HG02870 (cell line): ENCODE data around the gene DISP2.

Source experiments
- ATAC-seq: cut with Tn5 transposase; IDR thresholded peaks from one replicate; pipeline ENCODE4 v1.9.1; 2021; ENCODE audit warnings: mild to moderate bottlenecking, moderate library complexity; ENCODE audit not compliant: unreplicated experiment

DISP2 gene

DNA sequence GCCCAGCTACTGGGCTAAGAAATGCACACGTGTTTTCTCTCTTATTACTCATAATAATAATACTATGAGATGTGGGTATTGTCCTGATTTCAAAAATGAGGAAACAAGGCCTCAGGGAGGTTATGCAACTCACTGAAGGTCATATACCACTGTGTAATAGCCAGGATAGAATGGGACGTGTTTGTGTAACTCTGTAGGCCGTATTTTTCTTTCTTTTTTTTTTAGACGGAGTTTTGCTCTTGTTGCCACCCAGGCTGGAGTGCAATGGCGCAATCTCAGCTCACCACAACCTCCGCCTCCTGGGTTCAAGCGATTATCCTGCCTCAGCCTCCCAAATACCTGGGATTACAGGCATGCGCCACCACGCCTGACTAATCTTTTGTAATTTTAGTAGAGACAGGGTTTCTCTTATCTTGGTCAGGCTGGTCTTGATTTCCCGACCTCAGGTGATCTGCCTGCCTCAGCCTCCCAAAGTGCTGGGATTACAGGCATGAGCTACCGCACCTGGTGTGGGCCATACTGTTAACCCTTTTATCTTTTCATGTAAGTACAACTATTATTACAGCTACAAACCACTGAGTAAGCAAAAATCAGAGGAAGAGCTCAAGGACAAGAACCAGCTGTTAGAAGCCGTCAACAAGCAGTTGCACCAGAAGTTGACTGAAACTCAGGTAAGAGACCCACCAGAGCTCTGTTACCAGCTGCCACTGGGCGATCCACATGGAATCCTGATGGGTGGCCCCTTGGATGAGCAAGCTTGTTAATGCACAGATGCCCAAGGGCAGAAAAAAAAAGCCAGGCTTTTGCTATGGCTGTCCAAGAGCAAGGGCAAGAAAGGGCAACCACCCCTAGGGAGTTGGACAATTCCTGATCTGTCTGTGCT is 31.2 kb downstream of the DISP2 start:
- no peak for ATAC-seq

DNA sequence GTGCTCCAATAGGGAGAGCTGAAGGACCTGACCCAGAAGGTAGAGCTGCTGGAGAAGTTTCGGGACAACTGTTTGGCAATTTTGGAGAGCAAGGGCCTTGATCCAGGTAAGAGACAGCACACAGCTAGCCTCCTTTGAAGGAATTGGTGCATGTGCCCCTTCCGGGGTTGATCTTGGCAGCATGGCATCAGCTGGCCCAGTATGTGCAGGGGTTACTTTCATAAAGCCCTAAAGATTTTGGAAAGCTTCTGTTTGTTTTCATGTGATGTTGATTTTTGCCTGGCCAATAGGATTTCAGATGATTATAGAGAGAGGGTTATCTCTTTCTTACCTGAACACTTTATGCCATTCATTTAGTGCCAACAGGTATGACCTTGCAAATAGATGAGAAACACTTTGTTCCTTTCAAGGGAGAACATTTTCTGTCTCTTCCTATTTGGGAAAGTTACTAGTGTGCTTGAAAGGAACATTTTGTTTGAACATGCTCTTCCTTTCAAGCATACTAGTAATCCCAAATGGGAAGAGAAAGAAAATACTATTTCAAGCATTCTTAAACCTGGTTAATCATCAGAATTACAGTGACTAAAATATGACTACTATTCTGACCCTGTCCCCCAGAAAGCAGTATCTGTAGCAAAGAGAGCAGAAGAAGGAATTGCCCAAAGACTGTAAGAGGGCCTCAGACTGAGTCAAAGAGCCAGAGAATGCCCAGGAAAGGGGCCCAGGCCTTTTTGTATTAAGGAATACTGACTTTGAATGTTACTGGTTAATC is 32.0 kb downstream of the DISP2 start:
- ATAC-seq: no peak

GRCh38 chr15:40392986-40393948 is 35.2 kb downstream of the DISP2 start:
- no peak for ATAC-seq

GRCh38 chr15:40397688-40398412 is 39.8 kb downstream of the DISP2 start:
- ATAC-seq: no peak

DNA sequence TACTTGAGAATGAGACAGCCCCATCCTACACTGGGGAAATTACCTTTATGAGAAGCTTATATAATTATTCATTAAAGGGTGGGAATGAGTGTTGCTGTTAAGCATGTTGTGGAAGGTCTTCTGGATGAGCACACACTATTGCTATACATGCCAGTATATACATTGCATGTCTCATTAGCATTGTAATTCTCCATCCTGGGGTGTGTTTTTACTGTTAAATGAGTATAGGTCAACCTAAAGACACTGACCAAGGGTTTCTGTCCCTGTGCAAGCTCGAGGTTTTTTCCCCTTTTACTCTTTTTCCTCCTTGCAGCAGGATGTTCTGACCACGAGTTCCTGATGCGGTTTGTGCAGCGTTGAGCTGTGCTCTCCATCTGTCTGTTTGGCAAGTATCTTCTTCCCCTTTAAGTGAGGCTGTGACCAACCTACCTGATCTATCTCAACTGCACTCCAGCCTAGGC is 40.4 kb downstream of the DISP2 start:
- peak; percentile 89 for ATAC-seq

DNA sequence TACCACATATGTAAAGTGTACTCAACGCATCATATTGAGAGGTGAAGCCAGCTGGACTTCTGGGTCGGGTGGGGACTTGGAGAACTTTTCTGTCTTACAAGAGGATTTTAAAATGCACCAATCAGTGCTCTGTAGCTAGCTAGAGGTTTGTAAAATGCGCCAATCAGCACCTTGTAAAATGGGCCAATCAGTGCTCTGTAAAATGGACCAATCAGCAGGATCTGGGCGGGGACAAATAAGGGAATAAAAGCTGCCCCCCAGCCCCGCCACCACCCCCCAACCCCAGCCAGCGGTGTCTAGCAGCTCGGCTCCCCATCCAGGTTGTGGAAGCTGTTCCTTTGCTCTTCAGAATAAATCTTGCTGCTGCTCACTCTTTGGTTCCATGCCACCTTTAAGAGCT is 41.4 kb downstream of the DISP2 start:
- no peak for ATAC-seq

DNA sequence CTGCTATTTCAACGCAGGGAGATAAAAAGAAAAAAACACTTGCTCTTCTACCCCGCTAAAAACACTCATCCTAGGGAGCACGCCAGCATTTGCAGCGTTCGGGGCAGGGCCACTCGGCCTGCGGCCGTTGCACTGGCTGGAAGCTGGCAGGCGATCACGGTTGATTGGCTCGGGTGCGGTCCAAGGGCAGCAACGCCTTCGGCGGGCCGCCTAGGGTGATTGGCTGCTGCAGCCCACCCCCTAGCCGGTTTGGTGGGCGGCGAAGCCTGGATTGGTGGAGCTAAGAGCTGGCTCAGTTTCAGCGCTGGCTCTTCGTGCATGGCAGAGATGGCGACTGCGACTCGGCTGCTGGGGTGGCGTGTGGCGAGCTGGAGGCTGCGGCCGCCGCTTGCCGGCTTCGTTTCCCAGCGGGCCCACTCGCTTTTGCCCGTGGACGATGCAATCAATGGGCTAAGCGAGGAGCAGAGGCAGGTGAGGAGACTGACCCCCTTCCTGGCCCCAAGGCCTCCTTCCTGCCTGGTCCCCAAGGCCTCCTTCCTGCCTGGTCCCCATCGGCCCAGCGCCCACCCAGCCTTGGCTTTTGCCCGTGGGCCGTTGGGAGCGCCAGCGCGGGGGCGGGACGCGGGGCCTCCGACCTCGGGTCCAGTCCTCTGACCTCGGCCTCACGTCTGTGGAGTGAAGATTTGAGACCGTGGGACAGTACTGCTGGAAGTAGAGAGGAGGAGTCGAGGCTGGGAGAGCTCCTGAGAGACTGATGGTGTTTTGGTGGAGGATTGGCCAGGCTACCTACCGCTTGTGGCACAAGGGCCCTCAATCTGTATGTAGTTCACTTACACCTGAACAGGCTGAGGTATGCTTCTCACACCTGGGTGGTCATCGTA is 47.7 kb downstream of the DISP2 start, which contains the start of gene IVD:
TSS of gene IVD (plus strand) at position 295 of the 881 bp plus-strand sequence. CDS start at position 328, 33 bp downstream.
- peak; percentile 69 for ATAC-seq

DNA sequence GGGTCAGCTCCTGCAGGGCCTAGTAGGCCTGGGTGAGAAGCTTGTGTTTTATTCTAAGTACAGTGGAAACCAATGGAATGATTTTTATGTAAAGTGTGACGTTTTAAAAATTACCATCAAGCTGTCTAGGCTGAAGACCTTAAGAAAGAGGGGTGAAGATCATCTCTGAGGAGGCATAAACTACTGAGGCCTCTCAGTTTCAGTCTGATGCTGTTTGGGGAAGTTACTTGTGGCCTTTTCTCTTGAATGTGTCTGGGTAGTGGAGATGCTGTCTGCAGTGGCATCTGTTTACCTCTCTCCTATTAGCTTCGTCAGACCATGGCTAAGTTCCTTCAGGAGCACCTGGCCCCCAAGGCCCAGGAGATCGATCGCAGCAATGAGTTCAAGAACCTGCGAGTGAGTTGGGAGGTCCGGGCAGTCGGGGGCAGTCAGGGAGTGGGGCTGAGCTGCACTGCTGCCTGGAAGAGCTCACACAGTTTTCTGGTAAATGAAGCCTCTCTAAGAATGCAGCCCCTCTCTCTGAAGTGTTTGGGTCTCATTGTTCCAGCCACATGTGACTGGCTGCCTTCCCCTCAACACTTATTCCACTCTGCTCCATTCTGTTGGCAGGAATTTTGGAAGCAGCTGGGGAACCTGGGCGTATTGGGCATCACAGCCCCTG is 49.4 kb downstream of the DISP2 start:
- ATAC-seq: peak; percentile 64

GRCh38 chr15:40409366-40409765 is 51.3 kb downstream of the DISP2 start:
- peak; percentile 41 for ATAC-seq

DNA sequence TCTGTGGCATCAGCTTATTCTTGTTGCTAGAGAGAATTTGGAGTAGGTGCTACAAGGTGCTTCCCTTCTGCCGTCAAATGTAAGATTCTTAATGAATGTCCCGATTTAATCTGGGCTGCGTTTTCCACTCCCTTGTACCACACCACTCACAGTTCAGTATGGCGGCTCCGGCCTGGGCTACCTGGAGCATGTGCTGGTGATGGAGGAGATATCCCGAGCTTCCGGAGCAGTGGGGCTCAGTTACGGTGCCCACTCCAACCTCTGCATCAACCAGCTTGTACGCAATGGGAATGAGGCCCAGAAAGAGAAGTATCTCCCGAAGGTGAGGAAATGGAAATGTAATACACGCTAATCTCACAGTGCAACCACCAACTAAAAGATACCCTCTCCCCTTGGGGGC is 52.5 kb downstream of the DISP2 start:
- ATAC-seq: no peak

DNA sequence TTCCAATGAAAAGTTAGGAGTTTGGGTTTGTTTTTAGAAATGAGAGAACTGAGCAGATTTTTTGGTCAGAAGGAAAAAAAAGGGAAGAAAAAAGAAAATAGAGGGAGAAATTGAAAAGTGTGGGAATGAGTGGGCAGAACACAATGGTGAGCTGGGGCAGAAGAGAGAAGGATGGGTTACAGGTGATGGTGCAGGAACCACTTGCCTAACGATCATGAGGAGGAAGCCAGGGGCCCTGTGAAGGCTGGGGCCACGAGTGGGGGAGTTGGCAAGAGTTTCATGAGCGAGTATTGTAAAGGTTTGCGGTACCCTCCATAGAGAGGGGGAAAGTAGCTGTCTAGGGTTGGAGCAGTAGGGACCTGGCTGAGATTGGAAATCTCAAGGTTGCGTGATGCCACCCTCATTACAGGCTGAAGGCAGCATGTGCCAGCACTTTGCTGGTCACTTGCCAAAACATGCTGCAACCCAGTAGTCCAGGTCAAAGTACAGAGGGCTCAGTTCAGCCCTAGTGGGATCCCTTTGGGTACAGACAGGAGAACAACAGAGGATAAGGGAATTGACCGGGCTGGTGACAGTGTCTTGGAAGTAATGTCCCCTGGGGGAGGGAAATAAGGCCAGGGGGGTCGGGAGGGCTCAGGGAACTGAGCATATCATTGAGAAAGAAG is 54.2 kb downstream of the DISP2 start:
- ATAC-seq: no peak

- ATAC-seq: no peak
These were observed 55.0 kb downstream of the DISP2 start for GRCh38 chr15:40413036-40413435.

DNA sequence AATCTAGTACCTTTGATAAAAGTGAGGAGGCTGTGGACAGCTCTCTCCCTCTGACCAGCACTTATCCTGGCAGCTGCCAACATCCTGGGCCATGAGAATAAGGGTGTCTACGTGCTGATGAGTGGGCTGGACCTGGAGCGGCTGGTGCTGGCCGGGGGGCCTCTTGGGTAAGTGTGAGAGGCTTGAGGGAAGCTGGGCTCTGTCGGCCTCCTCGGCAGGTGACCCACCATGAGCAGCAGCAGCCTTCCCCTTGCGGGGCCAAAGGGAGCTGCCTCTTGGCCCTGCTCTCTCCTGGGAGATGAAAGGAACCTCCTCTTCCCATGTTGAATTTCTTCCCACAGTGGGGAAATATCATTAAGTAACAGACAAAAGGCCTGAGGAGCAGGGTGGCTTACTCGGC is 56.8 kb downstream of the DISP2 start:
- ATAC-seq: no peak

GRCh38 chr15:40415226-40415625 is 57.2 kb downstream of the DISP2 start:
- no peak for ATAC-seq

GRCh38 chr15:40416056-40416455 is 58.0 kb downstream of the DISP2 start:
- ATAC-seq: no peak

GRCh38 chr15:40418126-40418525 is 60.1 kb downstream of the DISP2 start:
- no peak for ATAC-seq

DNA sequence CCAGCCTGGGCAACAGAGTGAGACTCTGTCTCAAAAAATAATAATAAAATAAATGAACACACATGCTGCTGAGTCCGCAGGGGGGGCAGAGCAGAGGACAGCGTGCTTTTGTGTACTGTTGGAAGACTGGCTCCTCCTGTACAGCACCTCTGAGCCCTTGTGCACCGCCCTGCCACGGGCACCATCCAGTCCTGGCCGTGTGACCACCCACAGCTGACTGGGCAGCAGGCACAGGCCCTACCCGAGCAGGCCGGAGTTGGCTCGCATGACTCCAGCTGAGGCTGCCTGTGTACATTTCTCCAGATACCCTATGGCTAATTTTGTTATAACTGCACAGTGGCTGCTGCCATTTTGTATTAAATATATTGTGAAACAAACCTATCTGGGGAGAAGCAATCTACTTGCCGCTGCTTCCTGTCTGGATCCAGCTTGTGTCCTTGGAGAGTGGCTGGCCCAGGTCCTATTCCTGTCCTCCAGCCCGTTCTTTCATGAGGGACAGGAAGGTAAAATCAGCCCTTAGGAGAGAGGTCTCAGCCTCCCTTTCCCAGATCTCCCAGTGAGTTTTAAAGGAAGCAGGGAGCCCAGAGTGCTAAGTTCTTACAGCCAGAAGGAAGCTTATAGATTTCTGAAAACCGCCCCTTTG is 62.2 kb downstream of the DISP2 start:
- ATAC-seq: no peak

- ATAC-seq: no peak
These were observed 62.8 kb downstream of the DISP2 start for GRCh38 chr15:40420793-40421192.
